NB4 (cell line): ENCODE data around the gene FGFBP2.

Source experiments
- CTCF ChIP-seq: IDR thresholded peaks from one replicate; pipeline ENCODE4 v1.5.1; 2012; ENCODE audit warnings: low read depth, low read length
- POLR2A ChIP-seq: IDR thresholded peaks from 2 replicates; pipeline ENCODE4 v1.6.1; 2011; ENCODE audit warnings: mild to moderate bottlenecking; ENCODE audit not compliant: insufficient read length; ENCODE audit errors: extremely low read depth

DNA sequence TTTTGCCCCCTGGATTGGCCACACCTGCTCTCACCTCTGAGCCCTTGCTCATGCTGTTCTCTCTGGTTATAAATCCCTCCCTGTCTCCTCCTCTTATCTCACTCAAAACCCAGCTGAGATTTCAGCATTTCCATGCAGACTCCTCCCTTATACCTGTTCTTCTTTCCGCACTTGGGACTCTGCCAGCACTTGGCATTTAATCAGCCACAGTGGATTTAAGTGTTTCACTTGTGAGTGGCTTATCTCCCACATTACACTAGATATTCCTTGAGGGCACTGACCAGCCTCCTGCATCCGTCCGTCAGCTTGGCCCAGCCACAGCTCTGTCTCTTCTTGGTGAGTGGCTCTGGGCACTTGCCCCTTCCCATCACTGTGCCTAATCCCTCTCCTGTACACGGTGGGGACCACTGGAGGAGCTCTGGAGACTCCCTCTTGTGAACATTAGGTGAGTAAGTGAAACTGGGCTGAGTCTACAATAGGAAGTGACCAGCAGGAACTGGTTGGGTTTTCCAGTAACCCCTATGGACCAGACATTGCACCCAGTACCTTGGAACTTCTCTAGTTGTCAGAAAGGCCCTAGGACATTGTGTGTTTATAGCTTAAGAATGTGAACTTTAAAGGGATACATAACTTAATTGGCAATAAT, 44.4 kb downstream of the FGFBP2 start:
- TF ChIP-seq CTCF (no peak), POLR2A (no peak)
